ENCODE results near the gene FLOT2. TPM values are rescaled to one million over a fixed set of nuclear protein-coding genes. Genes with fewer than 3 reads are reported as not detected.
"Not testable (repeated sequence)": the region's sequence is repeated elsewhere in the genome, so short reads cannot be mapped to it uniquely, and the experiment has no call there.

The FLOT2 gene
- total RNA-seq, 1 donor from 2014 or later, result 73.1 TPM

DNA sequence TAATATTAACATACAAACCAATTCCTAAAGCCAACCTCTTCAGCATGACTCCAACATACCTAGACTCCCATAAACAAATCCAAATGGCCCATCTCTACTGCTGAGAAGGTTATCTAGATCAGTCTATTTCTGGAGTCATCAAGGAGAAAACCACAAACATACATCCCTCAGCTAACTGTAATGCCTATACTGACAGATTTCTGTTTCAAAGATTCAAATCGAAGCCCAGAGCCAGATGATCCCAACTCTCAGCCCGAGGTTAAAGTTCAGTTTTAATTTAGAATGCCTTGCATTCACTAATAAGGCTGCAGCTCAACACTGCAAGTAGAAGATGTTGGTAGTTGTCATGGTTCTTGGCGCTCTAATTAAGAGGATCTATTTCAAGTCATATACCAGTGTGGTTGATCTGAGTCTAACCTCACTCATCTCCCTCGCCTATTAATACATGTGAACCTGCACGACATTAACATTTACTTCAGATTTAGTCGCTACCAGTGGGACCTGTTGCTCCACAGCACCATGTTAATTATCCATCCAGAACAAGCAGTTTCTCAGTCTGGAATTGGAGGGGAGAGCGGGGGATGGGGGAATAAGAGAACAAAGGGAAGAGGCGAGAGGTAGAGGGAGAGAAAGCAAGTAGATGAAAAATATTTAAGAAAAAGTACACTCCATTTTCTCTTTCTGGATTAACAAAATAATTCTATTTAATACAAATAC lies 38.4 kb upstream of the FLOT2 start:
- peaks cover 45% of the 10 kb centered on the region for H3K4me1 Mint-ChIP-seq (ENCODE audit: unreplicated experiment)
- H3K27me3 Mint-ChIP-seq, result no peaks in the 10 kb centered on the region
- H3K9me3 Mint-ChIP-seq, result no peaks in the 10 kb centered on the region
- H3K27ac Mint-ChIP-seq, result peak overlapping the region; percentile 54
- TF ChIP-seq, protein P1, sequence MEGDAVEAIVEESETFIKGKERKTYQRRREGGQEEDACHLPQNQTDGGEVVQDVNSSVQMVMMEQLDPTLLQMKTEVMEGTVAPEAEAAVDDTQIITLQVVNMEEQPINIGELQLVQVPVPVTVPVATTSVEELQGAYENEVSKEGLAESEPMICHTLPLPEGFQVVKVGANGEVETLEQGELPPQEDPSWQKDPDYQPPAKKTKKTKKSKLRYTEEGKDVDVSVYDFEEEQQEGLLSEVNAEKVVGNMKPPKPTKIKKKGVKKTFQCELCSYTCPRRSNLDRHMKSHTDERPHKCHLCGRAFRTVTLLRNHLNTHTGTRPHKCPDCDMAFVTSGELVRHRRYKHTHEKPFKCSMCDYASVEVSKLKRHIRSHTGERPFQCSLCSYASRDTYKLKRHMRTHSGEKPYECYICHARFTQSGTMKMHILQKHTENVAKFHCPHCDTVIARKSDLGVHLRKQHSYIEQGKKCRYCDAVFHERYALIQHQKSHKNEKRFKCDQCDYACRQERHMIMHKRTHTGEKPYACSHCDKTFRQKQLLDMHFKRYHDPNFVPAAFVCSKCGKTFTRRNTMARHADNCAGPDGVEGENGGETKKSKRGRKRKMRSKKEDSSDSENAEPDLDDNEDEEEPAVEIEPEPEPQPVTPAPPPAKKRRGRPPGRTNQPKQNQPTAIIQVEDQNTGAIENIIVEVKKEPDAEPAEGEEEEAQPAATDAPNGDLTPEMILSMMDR (conservative IDR thresholded peaks at IDR 0.05), result no peak
- DNase-seq (ENCODE audit: extremely low spot score, unreplicated experiment), result no peak
- H3K36me3 Mint-ChIP-seq, result peaks cover 8% of the 10 kb centered on the region
- H3K4me3 Mint-ChIP-seq, result no peak overlapping the region

DNA sequence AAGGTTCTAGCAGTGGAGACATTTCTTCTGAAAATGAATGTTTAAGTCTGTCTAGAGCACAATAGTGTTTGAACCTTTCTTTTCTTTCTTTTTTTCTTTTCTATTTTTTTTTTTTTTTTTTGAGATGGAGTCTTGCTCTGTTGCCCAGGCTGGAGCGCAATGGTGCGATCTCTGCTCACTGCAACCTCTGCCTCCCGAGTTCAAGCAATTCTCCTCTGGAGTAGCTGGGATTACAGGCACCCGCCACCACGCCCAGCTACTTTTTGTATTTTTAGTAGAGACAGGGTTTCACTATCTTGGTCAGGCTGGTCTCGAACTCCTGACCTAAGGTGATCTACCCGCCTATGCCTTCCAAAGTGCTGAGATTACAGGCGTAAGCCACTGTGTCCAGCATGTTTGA lies 37.0 kb upstream of the FLOT2 start:
- Mint-ChIP-seq H3K36me3 (peaks cover 11% of the 10 kb centered on the region), H3K4me1 (ENCODE audit: unreplicated experiment) (peaks cover 40% of the 10 kb centered on the region)
- not testable (repeated sequence) for H3K27ac Mint-ChIP-seq; DNase-seq (ENCODE audit: extremely low spot score, unreplicated experiment); H3K4me3 Mint-ChIP-seq; H3K9me3 Mint-ChIP-seq; H3K27me3 Mint-ChIP-seq

DNA sequence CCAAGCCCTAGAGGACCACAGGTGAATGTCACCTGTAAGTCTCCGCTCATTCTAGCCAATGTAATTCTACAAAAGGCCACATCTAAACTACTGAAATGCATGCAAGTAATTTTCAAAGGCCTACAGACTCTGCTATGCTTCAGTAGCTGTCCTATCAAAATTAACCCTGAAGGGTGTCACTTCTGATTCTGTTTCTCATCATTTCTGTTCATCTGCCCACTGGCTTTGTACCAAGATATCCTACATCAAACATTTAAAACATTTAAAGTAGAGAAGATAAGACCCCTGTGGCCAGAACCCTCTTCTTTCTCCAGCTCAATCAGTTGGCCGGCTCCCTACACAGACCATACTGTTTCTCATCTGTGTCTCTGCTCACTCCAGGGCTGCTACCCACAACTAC lies 32.3 kb upstream of the FLOT2 start:
- H3K9me3 Mint-ChIP-seq, result no peaks in the 10 kb centered on the region
- peaks cover 18% of the 10 kb centered on the region for H3K4me1 Mint-ChIP-seq (ENCODE audit: unreplicated experiment)
- no peak overlapping the region for H3K4me3 Mint-ChIP-seq
- peaks cover 26% of the 10 kb centered on the region for H3K36me3 Mint-ChIP-seq
- H3K27ac Mint-ChIP-seq, result no peak overlapping the region
- no peaks in the 10 kb centered on the region for H3K27me3 Mint-ChIP-seq
- DNase-seq (ENCODE audit: extremely low spot score, unreplicated experiment), result no peak
- TF ChIP-seq, protein P1 (conservative IDR thresholded peaks at IDR 0.05), result no peak

- Mint-ChIP-seq H3K9me3 (no peaks in the 10 kb centered on the region), H3K36me3 (peaks cover 24% of the 10 kb centered on the region), H3K4me3 (no peak overlapping the region), H3K4me1 (ENCODE audit: unreplicated experiment) (peaks cover 11% of the 10 kb centered on the region), H3K27ac (no peak overlapping the region), H3K27me3 (no peaks in the 10 kb centered on the region)
- TF ChIP-seq, protein P1 (conservative IDR thresholded peaks at IDR 0.05), result no peak
- DNase-seq (ENCODE audit: extremely low spot score, unreplicated experiment), result no peak
These were observed 30.5 kb upstream of the FLOT2 start for GRCh38 chr17:28928061-28928460.

- Mint-ChIP-seq H3K4me3 (no peak overlapping the region), H3K27ac (no peak overlapping the region), H3K36me3 (peaks cover 27% of the 10 kb centered on the region), H3K9me3 (no peaks in the 10 kb centered on the region), H3K4me1 (ENCODE audit: unreplicated experiment) (peaks cover 10% of the 10 kb centered on the region), H3K27me3 (no peaks in the 10 kb centered on the region)
- no peak for DNase-seq (ENCODE audit: extremely low spot score, unreplicated experiment)
- TF ChIP-seq, protein P1 (conservative IDR thresholded peaks at IDR 0.05), result no peak
These were observed 29.3 kb upstream of the FLOT2 start for GRCh38 chr17:28926786-28927185.

GRCh38 chr17:28926366-28926765 lies 28.8 kb upstream of the FLOT2 start:
- no peak overlapping the region for H3K4me3 Mint-ChIP-seq
- TF ChIP-seq, protein P1 (conservative IDR thresholded peaks at IDR 0.05), result no peak
- DNase-seq (ENCODE audit: extremely low spot score, unreplicated experiment), result no peak
- H3K4me1 Mint-ChIP-seq (ENCODE audit: unreplicated experiment), result peaks cover 10% of the 10 kb centered on the region
- no peak overlapping the region for H3K27ac Mint-ChIP-seq
- no peaks in the 10 kb centered on the region for H3K27me3 Mint-ChIP-seq
- no peaks in the 10 kb centered on the region for H3K9me3 Mint-ChIP-seq
- peaks cover 27% of the 10 kb centered on the region for H3K36me3 Mint-ChIP-seq
